ENCODE measurements around the gene ADAMTS17. TPM values are rescaled to one million over a fixed set of nuclear protein-coding genes. Genes with fewer than 3 reads are reported as not detected.

The ADAMTS17 gene
- total RNA-seq, 1 donor from 2014 or later, result 1.5 TPM

DNA sequence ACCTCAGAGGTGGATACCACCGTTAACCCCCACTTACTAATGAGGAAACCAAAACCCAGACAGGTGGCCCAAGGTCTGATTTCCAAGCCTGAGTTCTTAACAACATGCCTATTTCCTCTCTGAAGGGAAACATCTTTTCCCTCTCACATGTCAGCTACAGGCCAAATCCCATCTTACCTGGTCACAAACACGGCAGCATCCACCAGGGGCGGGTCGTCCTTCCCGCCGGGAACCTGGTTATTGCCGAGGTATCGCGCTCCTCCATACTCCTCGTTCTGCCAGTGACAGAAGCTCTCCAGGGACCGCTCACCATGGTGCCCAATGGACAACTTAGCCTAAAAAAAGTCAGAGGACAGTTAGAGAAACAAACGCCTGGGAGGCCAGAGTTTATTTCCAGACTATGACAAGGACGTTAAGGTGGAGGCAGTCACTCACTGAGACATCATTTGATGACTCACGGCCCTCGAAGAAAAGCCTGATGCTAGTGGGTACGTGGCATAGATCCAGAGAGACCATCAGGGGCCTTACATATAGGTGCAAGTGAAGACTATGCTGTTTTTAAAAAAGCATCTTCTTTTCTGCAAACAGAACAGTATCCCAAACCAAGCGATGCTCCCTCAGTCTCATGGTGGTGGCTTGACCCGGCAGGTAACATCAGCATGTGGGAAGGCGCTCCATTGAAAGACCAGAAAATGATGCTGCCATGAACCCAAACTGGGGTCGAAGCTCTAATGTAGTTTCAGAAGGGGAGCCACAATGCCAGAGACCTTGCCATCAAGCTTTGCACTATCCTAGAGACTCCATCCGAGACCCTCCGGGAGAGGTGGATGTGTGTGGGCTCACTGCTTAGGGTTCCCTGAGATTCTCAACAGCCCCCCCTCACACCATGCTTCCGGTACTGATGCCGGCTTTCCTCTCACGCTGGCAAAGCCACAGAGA is 80.2 kb downstream of the ADAMTS17 start:
- Mint-ChIP-seq H3K27ac (ENCODE audit: unreplicated experiment) (no peak overlapping the region), H3K4me1 (ENCODE audit: unreplicated experiment) (no peaks in the 10 kb centered on the region), H3K9me3 (ENCODE audit: unreplicated experiment) (peaks cover 8% of the 10 kb centered on the region), H3K36me3 (ENCODE audit: unreplicated experiment) (no peaks in the 10 kb centered on the region), H3K27me3 (ENCODE audit: unreplicated experiment) (no peaks in the 10 kb centered on the region), H3K4me3 (ENCODE audit: unreplicated experiment) (no peak overlapping the region)
- DNase-seq (ENCODE audit: extremely low spot score, unreplicated experiment), result peak; percentile 73
- TF ChIP-seq, protein P1, sequence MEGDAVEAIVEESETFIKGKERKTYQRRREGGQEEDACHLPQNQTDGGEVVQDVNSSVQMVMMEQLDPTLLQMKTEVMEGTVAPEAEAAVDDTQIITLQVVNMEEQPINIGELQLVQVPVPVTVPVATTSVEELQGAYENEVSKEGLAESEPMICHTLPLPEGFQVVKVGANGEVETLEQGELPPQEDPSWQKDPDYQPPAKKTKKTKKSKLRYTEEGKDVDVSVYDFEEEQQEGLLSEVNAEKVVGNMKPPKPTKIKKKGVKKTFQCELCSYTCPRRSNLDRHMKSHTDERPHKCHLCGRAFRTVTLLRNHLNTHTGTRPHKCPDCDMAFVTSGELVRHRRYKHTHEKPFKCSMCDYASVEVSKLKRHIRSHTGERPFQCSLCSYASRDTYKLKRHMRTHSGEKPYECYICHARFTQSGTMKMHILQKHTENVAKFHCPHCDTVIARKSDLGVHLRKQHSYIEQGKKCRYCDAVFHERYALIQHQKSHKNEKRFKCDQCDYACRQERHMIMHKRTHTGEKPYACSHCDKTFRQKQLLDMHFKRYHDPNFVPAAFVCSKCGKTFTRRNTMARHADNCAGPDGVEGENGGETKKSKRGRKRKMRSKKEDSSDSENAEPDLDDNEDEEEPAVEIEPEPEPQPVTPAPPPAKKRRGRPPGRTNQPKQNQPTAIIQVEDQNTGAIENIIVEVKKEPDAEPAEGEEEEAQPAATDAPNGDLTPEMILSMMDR (IDR thresholded peaks at IDR 0.05), result no peak

DNA sequence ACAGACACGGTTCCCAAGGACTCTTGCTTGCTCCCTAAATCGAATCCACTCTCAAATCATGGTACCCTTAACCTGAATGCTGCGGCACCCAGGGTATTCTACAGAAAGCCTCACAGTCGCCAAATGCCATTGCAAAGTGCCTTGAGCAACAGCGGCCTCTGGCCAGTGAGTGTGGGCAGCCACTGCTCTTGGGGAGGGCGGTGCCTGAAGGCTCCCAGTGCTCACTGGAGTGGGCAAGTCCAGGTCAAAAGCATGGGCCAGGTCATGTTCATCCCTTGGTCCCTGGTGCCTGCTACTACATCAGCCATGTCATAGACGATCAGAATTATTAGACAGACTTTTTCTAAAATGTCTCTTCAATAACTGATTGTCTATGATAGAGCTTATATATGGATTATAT is 82.5 kb downstream of the ADAMTS17 start:
- no peak overlapping the region for H3K4me3 Mint-ChIP-seq (ENCODE audit: unreplicated experiment)

DNA sequence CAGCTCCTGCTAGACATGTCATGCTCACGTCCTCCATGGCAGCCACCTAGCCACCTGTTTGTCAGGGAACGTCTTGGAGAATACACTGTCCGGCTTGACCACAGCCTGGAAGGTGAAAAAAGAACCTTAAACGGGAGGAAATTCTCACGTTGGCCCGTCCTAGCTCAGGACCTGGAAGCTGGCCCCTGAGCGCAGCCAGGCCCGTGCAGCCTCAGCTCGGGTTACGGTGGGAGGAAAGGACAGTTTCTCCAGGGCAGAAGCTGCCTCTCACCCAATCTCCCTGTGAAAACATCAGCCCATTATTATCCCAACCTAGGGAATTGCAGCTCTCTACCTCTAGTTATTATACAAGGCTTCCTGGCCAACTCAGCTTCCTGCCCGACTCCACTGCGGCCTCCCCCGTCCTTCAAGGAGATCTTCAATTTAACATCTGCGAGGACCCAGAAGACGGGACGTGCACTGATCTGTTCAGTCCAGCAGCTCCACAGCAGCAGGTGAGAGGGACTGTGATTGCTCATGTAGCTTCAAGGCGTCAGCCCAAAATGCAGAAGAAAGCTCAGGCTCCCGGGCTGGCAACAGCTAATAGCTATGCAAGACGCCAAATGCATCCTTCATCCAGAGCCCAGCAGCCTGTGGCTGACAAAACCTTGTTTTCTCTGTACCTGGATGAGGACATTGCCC is 84.7 kb downstream of the ADAMTS17 start:
- H3K9me3 Mint-ChIP-seq (ENCODE audit: unreplicated experiment), result peaks cover 18% of the 10 kb centered on the region
- H3K27me3 Mint-ChIP-seq (ENCODE audit: unreplicated experiment), result no peaks in the 10 kb centered on the region
- no peak overlapping the region for H3K27ac Mint-ChIP-seq (ENCODE audit: unreplicated experiment)
- H3K4me1 Mint-ChIP-seq (ENCODE audit: unreplicated experiment), result no peaks in the 10 kb centered on the region
- H3K36me3 Mint-ChIP-seq (ENCODE audit: unreplicated experiment), result no peaks in the 10 kb centered on the region
- DNase-seq (ENCODE audit: extremely low spot score, unreplicated experiment), result peak; percentile 67
- TF ChIP-seq, protein P1 (IDR thresholded peaks at IDR 0.05), result no peak
- no peak overlapping the region for H3K4me3 Mint-ChIP-seq (ENCODE audit: unreplicated experiment)

More for the DNA sequence above, 82.5 kb downstream of the ADAMTS17 start:
- TF ChIP-seq, protein P1 (IDR thresholded peaks at IDR 0.05), result no peak
- Mint-ChIP-seq H3K36me3 (ENCODE audit: unreplicated experiment) (no peaks in the 10 kb centered on the region), H3K9me3 (ENCODE audit: unreplicated experiment) (peaks cover 18% of the 10 kb centered on the region), H3K27me3 (ENCODE audit: unreplicated experiment) (no peaks in the 10 kb centered on the region), H3K4me1 (ENCODE audit: unreplicated experiment) (no peaks in the 10 kb centered on the region), H3K27ac (ENCODE audit: unreplicated experiment) (no peak overlapping the region)
- DNase-seq (ENCODE audit: extremely low spot score, unreplicated experiment), result peak; percentile 71

DNA sequence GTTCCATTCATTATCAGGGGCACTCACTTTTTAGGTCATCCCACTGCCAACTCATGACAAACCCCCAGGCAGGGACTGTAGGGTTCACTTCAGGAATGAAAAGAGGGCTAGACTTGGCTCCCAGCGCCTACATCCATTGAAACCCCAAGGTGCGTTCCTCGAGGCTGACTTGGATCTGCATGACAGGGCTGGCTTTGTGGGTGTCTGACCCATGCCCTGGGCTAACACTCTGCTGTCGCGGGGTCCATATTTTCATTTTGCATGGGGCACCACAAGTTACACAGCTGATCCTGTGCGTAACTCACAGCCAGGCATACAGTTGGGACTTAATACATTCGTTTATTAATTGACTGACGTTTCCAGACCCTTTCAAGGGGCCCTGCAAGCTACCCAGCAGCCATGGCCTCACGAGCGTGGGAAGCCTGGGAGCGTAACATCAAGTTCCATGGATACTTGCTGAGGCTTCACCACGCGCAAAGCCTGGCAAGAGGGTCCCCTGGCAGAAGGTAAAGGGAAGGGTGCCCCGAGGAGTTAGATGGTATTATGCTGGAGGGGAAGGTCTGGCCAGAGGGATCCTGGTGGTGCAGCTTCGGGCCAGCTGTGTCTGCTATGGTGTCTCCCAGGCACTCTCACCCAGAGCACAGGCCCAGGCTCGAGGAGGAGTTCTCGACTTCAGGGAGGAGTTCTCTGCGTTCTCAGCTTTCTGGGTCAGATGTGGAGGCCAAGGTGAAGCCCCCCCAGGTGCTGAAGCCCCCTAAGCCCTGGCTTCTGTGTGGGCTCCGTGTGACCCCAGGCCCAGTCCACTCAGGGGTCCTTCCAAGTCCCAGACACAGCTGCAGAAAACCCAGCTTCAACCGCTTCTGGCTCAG is 85.4 kb downstream of the ADAMTS17 start:
- no peaks in the 10 kb centered on the region for H3K36me3 Mint-ChIP-seq (ENCODE audit: unreplicated experiment)
- H3K4me1 Mint-ChIP-seq (ENCODE audit: unreplicated experiment), result no peaks in the 10 kb centered on the region
- H3K4me3 Mint-ChIP-seq (ENCODE audit: unreplicated experiment), result no peak overlapping the region
- no peak overlapping the region for H3K27ac Mint-ChIP-seq (ENCODE audit: unreplicated experiment)
- no peaks in the 10 kb centered on the region for H3K27me3 Mint-ChIP-seq (ENCODE audit: unreplicated experiment)
- peak; percentile 79 for DNase-seq (ENCODE audit: extremely low spot score, unreplicated experiment)
- TF ChIP-seq, protein P1 (IDR thresholded peaks at IDR 0.05), result no peak
- peaks cover 18% of the 10 kb centered on the region for H3K9me3 Mint-ChIP-seq (ENCODE audit: unreplicated experiment)

All from osteocyte (in vitro differentiated cells).